HEK293 (cell line): ENCODE results near the gene MCRIP2.

ENCODE experiments used
- KLF9 ChIP-seq: fragments of 450-650 bp; formaldehyde crosslinking; IDR thresholded peaks from 2 replicates; pipeline ENCODE4 v1.5.1; 2016; ENCODE audit warnings: missing biosample characterization, missing genetic modification characterization, low read depth
- MZF1 ChIP-seq: fragments of 450-650 bp; formaldehyde crosslinking; IDR thresholded peaks from 2 replicates; pipeline ENCODE4 v1.5.1; 2017; ENCODE audit warnings: missing biosample characterization, missing genetic modification characterization, borderline replicate concordance
- ZBTB48 ChIP-seq: fragments of 450-650 bp; formaldehyde crosslinking; IDR thresholded peaks from 2 replicates; pipeline ENCODE4 v1.5.1; 2016; ENCODE audit warnings: missing biosample characterization, missing genetic modification characterization
- ZFP37 ChIP-seq: fragments of 450-650 bp; formaldehyde crosslinking; IDR thresholded peaks from 2 replicates; pipeline ENCODE4 v1.5.1; 2016; ENCODE audit warnings: missing biosample characterization, missing genetic modification characterization
- ZNF138 ChIP-seq: fragments of 450-650 bp; formaldehyde crosslinking; IDR thresholded peaks from 2 replicates; pipeline ENCODE4 v1.5.1; 2016; ENCODE audit warnings: missing biosample characterization, missing genetic modification characterization, borderline replicate concordance
- ZNF302 ChIP-seq: fragments of 450-650 bp; formaldehyde crosslinking; IDR thresholded peaks from 2 replicates; pipeline ENCODE4 v1.5.1; 2016; ENCODE audit warnings: missing biosample characterization, missing genetic modification characterization, low read depth
- ZNF544 ChIP-seq: fragments of 450-650 bp; formaldehyde crosslinking; IDR thresholded peaks from 2 replicates; pipeline ENCODE4 v1.5.0; 2017; ENCODE audit warnings: missing biosample characterization, missing genetic modification characterization
- ZNF664 ChIP-seq: fragments of 450-650 bp; formaldehyde crosslinking; IDR thresholded peaks from 2 replicates; pipeline ENCODE4 v1.5.1; 2016; ENCODE audit warnings: missing biosample characterization, missing genetic modification characterization
- ZNF670 ChIP-seq: fragments of 450-650 bp; formaldehyde crosslinking; IDR thresholded peaks from 2 replicates; pipeline ENCODE4 v1.5.1; 2016; ENCODE audit warnings: missing biosample characterization, missing genetic modification characterization, low read depth
- ZXDB ChIP-seq: fragments of 450-650 bp; formaldehyde crosslinking; IDR thresholded peaks from 2 replicates; pipeline ENCODE4 v1.5.1; 2016; ENCODE audit warnings: missing biosample characterization, missing genetic modification characterization
- TF ChIP-seq, protein P1 (sequence below): fragments of 450-650 bp; formaldehyde crosslinking; IDR thresholded peaks from 2 replicates; pipeline ENCODE4 v1.5.1; 2016; ENCODE audit warnings: missing biosample characterization, missing genetic modification characterization
- TF ChIP-seq, protein P2 (sequence below): fragments of 450-650 bp; formaldehyde crosslinking; IDR thresholded peaks from 2 replicates; pipeline ENCODE4 v1.5.1; 2016; ENCODE audit warnings: missing biosample characterization, missing genetic modification characterization
- TF ChIP-seq, protein P3 (sequence below): fragments of 450-650 bp; formaldehyde crosslinking; IDR thresholded peaks from 2 replicates; pipeline ENCODE4 v1.5.1; 2016; ENCODE audit warnings: missing biosample characterization, missing genetic modification characterization

GRCh38 chr16:591892-592517, 49.6 kb upstream of the MCRIP2 start:
- no peak for TF ChIP-seq ZNF302
- TF ChIP-seq, protein P1, sequence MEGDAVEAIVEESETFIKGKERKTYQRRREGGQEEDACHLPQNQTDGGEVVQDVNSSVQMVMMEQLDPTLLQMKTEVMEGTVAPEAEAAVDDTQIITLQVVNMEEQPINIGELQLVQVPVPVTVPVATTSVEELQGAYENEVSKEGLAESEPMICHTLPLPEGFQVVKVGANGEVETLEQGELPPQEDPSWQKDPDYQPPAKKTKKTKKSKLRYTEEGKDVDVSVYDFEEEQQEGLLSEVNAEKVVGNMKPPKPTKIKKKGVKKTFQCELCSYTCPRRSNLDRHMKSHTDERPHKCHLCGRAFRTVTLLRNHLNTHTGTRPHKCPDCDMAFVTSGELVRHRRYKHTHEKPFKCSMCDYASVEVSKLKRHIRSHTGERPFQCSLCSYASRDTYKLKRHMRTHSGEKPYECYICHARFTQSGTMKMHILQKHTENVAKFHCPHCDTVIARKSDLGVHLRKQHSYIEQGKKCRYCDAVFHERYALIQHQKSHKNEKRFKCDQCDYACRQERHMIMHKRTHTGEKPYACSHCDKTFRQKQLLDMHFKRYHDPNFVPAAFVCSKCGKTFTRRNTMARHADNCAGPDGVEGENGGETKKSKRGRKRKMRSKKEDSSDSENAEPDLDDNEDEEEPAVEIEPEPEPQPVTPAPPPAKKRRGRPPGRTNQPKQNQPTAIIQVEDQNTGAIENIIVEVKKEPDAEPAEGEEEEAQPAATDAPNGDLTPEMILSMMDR (tag by site-specific recombination) = no peak
- TF ChIP-seq ZNF664 (tag by site-specific recombination) = no peak
- TF ChIP-seq, protein P2, sequence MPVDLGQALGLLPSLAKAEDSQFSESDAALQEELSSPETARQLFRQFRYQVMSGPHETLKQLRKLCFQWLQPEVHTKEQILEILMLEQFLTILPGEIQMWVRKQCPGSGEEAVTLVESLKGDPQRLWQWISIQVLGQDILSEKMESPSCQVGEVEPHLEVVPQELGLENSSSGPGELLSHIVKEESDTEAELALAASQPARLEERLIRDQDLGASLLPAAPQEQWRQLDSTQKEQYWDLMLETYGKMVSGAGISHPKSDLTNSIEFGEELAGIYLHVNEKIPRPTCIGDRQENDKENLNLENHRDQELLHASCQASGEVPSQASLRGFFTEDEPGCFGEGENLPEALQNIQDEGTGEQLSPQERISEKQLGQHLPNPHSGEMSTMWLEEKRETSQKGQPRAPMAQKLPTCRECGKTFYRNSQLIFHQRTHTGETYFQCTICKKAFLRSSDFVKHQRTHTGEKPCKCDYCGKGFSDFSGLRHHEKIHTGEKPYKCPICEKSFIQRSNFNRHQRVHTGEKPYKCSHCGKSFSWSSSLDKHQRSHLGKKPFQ = no peak
- no peak for TF ChIP-seq MZF1 (tag by site-specific recombination)
- TF ChIP-seq KLF9 = no peak
- no peak for TF ChIP-seq ZNF670 (tag by site-specific recombination)
- TF ChIP-seq ZFP37 (tag by site-specific recombination) = no peak
- TF ChIP-seq ZXDB (tag by site-specific recombination) = no peak
- TF ChIP-seq, protein P3, sequence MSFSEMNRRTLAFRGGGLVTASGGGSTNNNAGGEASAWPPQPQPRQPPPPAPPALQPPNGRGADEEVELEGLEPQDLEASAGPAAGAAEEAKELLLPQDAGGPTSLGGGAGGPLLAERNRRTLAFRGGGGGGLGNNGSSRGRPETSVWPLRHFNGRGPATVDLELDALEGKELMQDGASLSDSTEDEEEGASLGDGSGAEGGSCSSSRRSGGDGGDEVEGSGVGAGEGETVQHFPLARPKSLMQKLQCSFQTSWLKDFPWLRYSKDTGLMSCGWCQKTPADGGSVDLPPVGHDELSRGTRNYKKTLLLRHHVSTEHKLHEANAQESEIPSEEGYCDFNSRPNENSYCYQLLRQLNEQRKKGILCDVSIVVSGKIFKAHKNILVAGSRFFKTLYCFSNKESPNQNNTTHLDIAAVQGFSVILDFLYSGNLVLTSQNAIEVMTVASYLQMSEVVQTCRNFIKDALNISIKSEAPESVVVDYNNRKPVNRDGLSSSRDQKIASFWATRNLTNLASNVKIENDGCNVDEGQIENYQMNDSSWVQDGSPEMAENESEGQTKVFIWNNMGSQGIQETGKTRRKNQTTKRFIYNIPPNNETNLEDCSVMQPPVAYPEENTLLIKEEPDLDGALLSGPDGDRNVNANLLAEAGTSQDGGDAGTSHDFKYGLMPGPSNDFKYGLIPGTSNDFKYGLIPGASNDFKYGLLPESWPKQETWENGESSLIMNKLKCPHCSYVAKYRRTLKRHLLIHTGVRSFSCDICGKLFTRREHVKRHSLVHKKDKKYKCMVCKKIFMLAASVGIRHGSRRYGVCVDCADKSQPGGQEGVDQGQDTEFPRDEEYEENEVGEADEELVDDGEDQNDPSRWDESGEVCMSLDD (tag by site-specific recombination) = no peak
- no peak for TF ChIP-seq ZBTB48 (tag by site-specific recombination)
- no peak for TF ChIP-seq ZNF544 (tag by site-specific recombination)
- TF ChIP-seq ZNF138 (tag by site-specific recombination) = no peak
